ENCODE data around the gene DNAJB4. TPM values are rescaled to one million over a fixed set of nuclear protein-coding genes. Genes with fewer than 3 reads are reported as not detected.

DNAJB4 gene
- total RNA-seq, 1 donor from 2014 or later: 40.6 TPM

DNA sequence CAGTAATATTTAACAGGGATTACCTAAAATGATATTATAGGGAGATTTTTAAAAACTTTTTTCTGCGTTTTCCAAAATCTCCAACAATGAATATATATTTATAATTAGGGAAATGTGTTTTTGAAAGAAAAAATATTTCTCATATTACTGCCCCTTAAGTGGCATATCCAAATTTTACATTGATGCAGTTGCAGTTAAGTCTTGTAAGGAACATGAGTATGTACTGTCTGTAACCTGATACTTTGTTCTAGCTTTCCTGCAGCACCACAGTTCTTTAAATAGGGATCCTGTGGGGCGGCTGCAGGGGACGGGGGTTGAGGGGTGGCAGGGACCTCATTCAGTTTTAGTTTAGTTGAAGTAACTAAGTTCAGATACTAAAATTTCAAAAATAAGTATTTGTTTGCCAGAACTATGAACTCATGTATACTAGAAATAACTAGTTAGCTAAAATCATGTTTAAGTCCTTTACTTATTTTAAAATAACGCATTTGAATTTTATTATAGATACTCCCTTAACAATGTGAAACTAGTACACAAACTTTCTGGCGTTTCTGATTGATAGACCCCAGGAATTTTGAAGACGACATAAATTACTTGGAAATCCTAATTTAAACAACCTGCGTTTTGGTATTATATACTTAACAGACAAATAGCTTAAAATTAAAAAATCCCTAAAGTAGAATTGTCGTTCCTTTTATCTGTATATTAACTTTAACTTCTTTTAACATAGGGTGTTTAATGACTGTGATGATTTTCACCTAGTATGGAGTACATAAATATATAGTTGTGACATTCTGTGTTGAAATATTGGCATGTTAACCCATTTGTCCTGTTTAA, 639 bp upstream of the DNAJB4 start:
- H4K20me1 ChIP-seq (ENCODE audit: low read depth): no peaks in the 10 kb centered on the region
- peaks cover 34% of the 10 kb centered on the region for H3F3A ChIP-seq (ENCODE audit: low read depth)
- no peaks in the 10 kb centered on the region for H3K36me3 ChIP-seq
- no peaks in the 10 kb centered on the region for H3K9me3 ChIP-seq (ENCODE audit: low read depth)
- peak overlapping the region; percentile 75 for H3K9ac ChIP-seq
- Mint-ChIP-seq H3K27me3 (ENCODE audit: insufficient read depth, low read depth) (peaks cover 3% of the 10 kb centered on the region), H3K4me1 (peaks cover 29% of the 10 kb centered on the region), H3K9me3 (no peaks in the 10 kb centered on the region), H3K4me3 (peak overlapping the region; percentile 87), H3K27ac (peak overlapping the region; percentile 98), H3K36me3 (no peaks in the 10 kb centered on the region)
- DNase-seq (ENCODE audit: low spot score): peak; percentile 77
- peaks cover 35% of the 10 kb centered on the region for H3K79me2 ChIP-seq (ENCODE audit: low read depth)
- no peaks in the 10 kb centered on the region for H3K27me3 ChIP-seq
- H3K4me3 ChIP-seq: peak overlapping the region; percentile 50
- TF ChIP-seq EZH2phosphoT487 (IDR thresholded peaks at IDR 0.05) (no peak), EZH2 (IDR thresholded peaks at IDR 0.05) (no peak)
- TF ChIP-seq, protein P1, sequence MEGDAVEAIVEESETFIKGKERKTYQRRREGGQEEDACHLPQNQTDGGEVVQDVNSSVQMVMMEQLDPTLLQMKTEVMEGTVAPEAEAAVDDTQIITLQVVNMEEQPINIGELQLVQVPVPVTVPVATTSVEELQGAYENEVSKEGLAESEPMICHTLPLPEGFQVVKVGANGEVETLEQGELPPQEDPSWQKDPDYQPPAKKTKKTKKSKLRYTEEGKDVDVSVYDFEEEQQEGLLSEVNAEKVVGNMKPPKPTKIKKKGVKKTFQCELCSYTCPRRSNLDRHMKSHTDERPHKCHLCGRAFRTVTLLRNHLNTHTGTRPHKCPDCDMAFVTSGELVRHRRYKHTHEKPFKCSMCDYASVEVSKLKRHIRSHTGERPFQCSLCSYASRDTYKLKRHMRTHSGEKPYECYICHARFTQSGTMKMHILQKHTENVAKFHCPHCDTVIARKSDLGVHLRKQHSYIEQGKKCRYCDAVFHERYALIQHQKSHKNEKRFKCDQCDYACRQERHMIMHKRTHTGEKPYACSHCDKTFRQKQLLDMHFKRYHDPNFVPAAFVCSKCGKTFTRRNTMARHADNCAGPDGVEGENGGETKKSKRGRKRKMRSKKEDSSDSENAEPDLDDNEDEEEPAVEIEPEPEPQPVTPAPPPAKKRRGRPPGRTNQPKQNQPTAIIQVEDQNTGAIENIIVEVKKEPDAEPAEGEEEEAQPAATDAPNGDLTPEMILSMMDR (IDR thresholded peaks at IDR 0.05): no peak
- no peak overlapping the region for H2AFZ ChIP-seq (replicated peaks)
- H3K4me1 ChIP-seq: peaks cover 21% of the 10 kb centered on the region
- H3K27ac ChIP-seq: peak overlapping the region; percentile 95
- peak overlapping the region; percentile 79 for H3K4me2 ChIP-seq

DNA sequence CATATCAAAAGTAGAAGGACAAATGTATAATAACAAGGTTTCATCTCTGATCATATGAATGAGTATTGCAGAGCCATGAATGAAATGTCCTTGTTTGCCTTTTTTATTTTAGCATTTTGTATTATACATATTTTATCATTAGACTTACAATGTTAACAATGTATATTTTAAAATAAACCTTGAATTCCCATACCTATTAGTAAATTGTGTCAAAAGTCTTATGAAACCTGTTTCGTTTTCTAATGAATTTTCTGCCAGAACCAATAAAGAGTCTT, 646 bp downstream of the DNAJB4 start:
- H3K27ac ChIP-seq: no peak overlapping the region
- peak overlapping the region; percentile 87 for H3K4me3 Mint-ChIP-seq
- peaks cover 3% of the 10 kb centered on the region for H3K27me3 Mint-ChIP-seq (ENCODE audit: insufficient read depth, low read depth)

DNA sequence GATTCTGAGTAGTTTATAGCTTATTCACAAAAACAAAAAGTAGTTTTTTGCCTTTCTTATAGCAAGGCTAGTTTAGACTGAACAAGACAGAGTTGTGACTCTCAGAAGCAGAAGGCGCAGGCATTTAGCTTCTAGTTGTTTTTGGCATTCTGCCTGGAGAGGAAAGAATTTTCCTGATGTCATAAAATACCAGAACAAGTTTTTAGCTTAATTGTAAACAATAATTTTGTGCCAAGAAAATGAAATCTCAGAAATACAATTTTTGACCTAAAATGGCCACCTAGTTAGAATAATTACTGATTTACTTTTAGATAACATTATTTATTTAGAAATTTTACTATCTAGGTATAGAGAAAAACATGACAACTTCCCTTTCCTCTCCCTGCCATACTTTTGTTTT, 1.0 kb downstream of the DNAJB4 start:
- H3K4me1 Mint-ChIP-seq: peaks cover 29% of the 10 kb centered on the region
- H3F3A ChIP-seq (ENCODE audit: low read depth): peaks cover 34% of the 10 kb centered on the region
- H3K27me3 ChIP-seq: no peaks in the 10 kb centered on the region
- H3K4me3 Mint-ChIP-seq: peak overlapping the region; percentile 87
- H3K27me3 Mint-ChIP-seq (ENCODE audit: insufficient read depth, low read depth): peaks cover 3% of the 10 kb centered on the region
- no peak overlapping the region for H3K27ac ChIP-seq
- peak overlapping the region; percentile 50 for H3K4me3 ChIP-seq
- H3K79me2 ChIP-seq (ENCODE audit: low read depth): peaks cover 35% of the 10 kb centered on the region
- H3K9me3 Mint-ChIP-seq: no peaks in the 10 kb centered on the region
- H2AFZ ChIP-seq (replicated peaks): no peak overlapping the region
- H3K4me1 ChIP-seq: peaks cover 21% of the 10 kb centered on the region
- peak overlapping the region; percentile 9 for H3K27ac Mint-ChIP-seq
- TF ChIP-seq EZH2 (IDR thresholded peaks at IDR 0.05): no peak
- TF ChIP-seq EZH2phosphoT487 (IDR thresholded peaks at IDR 0.05): no peak
- TF ChIP-seq, protein P1 (IDR thresholded peaks at IDR 0.05): no peak
- no peak for DNase-seq (ENCODE audit: low spot score)
- no peaks in the 10 kb centered on the region for H3K36me3 ChIP-seq
- no peaks in the 10 kb centered on the region for H4K20me1 ChIP-seq (ENCODE audit: low read depth)
- H3K9me3 ChIP-seq (ENCODE audit: low read depth): no peaks in the 10 kb centered on the region
- peak overlapping the region; percentile 79 for H3K4me2 ChIP-seq
- peak overlapping the region; percentile 75 for H3K9ac ChIP-seq
- H3K36me3 Mint-ChIP-seq: no peaks in the 10 kb centered on the region

More for the DNA sequence above, 646 bp downstream of the DNAJB4 start:
- H3F3A ChIP-seq (ENCODE audit: low read depth): peaks cover 34% of the 10 kb centered on the region
- H3K4me2 ChIP-seq: peak overlapping the region; percentile 79
- H3K9me3 Mint-ChIP-seq: no peaks in the 10 kb centered on the region
- TF ChIP-seq, protein P1 (IDR thresholded peaks at IDR 0.05): no peak
- no peak for TF ChIP-seq EZH2 (IDR thresholded peaks at IDR 0.05)
- H3K4me3 ChIP-seq: peak overlapping the region; percentile 50
- H3K79me2 ChIP-seq (ENCODE audit: low read depth): peaks cover 35% of the 10 kb centered on the region
- H3K9ac ChIP-seq: peak overlapping the region; percentile 75
- no peak for DNase-seq (ENCODE audit: low spot score)
- H3K36me3 ChIP-seq: no peaks in the 10 kb centered on the region
- H3K36me3 Mint-ChIP-seq: no peaks in the 10 kb centered on the region
- peaks cover 21% of the 10 kb centered on the region for H3K4me1 ChIP-seq
- no peaks in the 10 kb centered on the region for H3K27me3 ChIP-seq
- peak overlapping the region; percentile 98 for H3K27ac Mint-ChIP-seq
- no peaks in the 10 kb centered on the region for H4K20me1 ChIP-seq (ENCODE audit: low read depth)
- peaks cover 29% of the 10 kb centered on the region for H3K4me1 Mint-ChIP-seq
- H2AFZ ChIP-seq (replicated peaks): no peak overlapping the region
- no peaks in the 10 kb centered on the region for H3K9me3 ChIP-seq (ENCODE audit: low read depth)
